ENCODE results near the gene PAIP2.
"Not testable (repeated sequence)": the region's sequence is repeated elsewhere in the genome, so short reads cannot be mapped to it uniquely, and the experiment has no call there.

The PAIP2 gene

DNA sequence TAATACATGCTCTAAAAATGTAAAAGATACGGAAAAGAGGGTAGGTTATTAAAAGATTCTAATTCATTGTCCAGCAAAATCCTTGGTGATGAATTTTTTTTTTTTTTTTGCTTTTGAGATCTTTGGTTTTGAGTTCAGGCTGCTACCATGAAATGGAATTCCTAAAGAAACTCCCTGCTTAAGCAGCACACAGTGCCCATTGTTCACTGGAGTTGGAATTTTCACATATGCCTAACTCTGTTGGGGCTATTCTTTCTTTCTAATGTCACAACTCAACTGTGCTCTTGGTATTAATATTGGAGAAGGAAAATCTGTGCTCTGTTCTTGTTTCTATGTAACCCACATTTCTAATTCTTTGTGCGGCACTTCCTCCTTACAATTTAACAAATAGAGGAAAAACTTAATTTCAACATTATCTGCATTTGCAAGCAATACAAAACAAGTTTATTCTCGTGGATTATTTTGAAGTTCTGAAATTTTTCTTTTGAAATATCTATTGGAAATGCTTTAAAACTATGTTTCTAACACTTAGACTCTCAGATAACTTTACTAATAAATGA lies 26.5 kb upstream of the PAIP2 start:
- DNase-seq (ENCODE audit: low read depth) = no peak

DNA sequence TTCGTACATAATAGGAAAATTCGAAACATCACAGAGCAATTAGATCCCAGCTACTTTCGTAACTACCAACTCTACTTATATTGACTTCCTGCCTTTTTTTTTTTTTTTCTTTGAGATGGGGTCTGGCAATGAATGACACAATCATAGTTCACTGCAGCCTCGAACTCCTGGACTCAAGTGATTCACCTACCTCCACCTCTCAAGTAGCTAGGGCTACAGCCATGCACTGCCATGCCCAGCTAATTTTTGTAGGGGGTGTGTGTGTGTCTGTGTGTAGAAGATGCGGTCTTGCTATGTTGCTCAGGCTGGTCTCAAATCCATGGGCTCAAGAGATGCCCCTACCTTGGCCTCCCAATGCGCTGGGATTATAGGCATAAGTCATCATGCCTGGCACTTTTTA lies 5.8 kb upstream of the PAIP2 start:
- no peak for DNase-seq (ENCODE audit: low read depth)

GRCh38 chr5:139340051-139340450 lies 1.6 kb upstream of the PAIP2 start:
- DNase-seq (ENCODE audit: low read depth) = no peak

GRCh38 chr5:139341187-139341688 lies 416 bp upstream of the PAIP2 start:
- DNase-seq (ENCODE audit: low read depth) = no peak

DNA sequence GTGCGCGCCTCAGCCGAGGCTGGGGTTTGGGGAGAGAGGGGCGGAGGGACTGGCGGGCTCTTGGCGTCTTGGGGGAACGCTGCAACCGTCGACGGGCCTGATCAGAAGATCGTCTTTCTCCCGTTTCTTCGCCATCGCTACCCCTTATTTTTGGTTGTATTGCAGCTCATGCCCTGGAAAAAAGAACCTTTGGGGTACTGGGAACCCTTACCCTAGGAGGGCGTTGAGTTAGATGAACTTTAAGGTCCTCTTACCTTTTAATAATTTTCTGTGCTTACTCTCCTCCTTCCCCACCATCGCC lies 719 bp downstream of the PAIP2 start:
- peak; percentile 68 for DNase-seq (ENCODE audit: low read depth)

GRCh38 chr5:139343476-139343875 lies 1.8 kb downstream of the PAIP2 start:
- no peak for DNase-seq (ENCODE audit: low read depth)

DNA sequence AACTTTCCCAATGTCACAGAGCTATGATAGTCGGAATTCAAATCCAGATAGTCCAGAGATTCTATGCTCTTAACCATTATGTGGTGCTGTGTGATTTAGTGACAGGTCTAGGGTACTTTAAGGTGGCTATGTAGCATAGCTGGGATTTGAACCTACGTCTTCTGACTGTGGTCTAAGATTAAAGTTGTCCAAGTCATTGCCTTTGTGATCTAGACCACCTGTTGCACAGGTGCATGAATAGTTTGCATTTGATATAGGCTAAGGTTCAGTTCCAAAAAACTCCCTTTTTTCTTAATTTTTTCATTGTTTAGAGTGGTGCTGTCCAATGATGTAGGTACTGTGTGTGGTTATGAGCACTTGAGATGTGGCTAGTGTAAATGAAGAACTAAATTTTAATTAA lies 2.5 kb downstream of the PAIP2 start:
- no peak for DNase-seq (ENCODE audit: low read depth)

- not testable (repeated sequence) for DNase-seq (ENCODE audit: low read depth)
Observed at GRCh38 chr5:139345442-139345841, 3.8 kb downstream of the PAIP2 start.

DNA sequence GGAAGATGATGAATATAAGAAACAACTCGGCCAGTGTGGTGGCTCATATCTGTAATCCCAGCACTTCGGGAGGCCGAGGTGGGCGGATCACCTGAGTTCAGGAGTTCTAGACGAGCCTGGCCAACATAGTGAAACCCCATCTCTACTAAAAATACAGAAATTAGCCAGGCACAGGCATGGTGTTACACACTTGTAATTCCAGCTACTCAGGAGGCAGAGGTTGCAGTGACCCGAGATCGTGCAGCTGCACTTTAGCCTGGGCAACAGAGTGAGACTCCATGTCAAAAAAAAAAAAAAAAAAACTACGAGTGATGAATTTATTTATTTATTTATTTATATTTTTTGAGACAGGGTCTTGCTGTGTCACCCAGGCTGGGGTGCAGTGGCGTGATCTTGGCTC lies 6.2 kb downstream of the PAIP2 start:
- not testable (repeated sequence) for DNase-seq (ENCODE audit: low read depth)

DNA sequence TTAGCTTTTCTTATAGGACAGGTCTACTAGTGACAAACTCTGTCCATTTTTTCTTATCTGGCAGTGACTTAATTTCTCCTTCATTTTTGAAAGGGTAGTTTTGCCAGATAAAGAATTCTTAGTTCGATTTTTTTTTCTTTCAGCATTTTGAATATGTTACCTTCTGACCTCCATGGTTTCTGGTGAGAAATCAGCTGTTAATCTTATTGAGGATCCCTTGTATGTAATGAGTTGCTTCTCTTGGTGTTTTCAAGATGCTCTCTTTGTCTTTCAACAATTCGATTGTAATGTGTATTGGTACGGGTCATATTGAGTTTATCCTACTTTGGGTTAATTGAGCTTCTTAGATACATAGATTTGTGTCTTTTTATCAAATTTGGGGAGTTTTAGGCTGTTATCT lies 12.5 kb downstream of the PAIP2 start:
- DNase-seq (ENCODE audit: low read depth) = no peak

DNA sequence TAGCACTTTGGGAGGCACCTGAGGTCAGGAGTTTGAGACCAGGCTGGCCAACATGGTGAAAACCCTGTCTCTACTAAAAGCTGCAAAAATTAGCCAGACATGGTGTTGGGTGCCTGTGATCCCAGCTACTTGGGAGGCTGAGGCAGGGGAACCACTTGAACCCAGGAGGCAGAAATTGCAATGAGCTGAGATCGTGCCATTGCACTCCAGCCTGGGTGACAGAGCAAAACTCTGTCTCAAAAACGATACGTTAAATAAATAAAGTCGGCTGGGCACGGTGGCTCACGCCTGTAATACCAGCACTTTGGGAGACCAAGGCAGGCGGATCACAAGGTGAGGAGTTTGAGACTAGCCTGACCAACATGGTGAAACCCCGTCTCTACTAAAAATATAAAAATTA lies 14.2 kb downstream of the PAIP2 start:
- DNase-seq (ENCODE audit: low read depth) = not testable (repeated sequence)

- DNase-seq (ENCODE audit: low read depth) = no peak
Observed at GRCh38 chr5:139358064-139358463, 16.4 kb downstream of the PAIP2 start.

GRCh38 chr5:139360384-139360783 lies 18.7 kb downstream of the PAIP2 start:
- DNase-seq (ENCODE audit: low read depth) = no peak

GRCh38 chr5:139361835-139362429 lies 20.3 kb downstream of the PAIP2 start:
- no peak for DNase-seq (ENCODE audit: low read depth)

- no peak for DNase-seq (ENCODE audit: low read depth)
Observed at GRCh38 chr5:139363937-139364336, 22.3 kb downstream of the PAIP2 start.

DNA sequence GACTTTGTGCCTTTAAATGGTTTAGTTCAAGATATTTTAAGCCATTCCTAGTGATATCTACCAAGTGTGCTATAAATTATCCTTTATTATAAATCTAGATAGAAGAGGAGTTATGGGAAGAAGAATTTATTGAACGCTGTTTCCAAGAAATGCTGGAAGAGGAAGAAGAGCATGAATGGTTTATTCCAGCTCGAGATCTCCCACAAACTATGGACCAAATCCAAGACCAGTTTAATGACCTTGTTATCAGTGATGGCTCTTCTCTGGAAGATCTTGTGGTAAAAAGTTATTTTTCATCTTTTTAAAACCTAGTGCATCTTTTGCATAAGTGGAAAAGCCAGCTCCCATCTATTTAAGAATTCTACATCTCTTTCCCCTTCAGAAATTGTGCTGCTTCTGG lies 22.8 kb downstream of the PAIP2 start:
- DNase-seq (ENCODE audit: low read depth) = no peak

DNA sequence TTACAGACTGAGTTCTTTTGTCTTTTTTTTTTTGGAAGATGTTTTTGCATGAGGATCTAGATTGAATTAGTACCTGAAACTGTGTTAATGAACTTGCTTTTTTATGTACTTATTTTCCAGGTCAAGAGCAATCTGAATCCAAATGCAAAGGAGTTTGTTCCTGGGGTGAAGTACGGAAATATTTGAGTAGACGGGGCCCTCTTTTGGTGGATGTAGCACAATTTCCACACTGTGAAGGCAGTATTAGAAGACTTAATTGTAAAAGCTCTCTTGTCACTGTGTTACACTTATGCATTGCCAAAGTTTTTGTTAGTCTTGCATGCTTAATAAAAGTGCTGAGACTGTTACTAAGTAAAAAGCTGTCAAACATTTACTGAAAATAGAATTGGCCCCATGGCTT lies 27.0 kb downstream of the PAIP2 start:
- DNase-seq (ENCODE audit: low read depth) = no peak

GRCh38 chr5:139369181-139369580 lies 27.5 kb downstream of the PAIP2 start:
- DNase-seq (ENCODE audit: low read depth) = no peak

GRCh38 chr5:139371482-139372435 lies 30.1 kb downstream of the PAIP2 start:
- no peak for DNase-seq (ENCODE audit: low read depth)

GRCh38 chr5:139374909-139375308 lies 33.3 kb downstream of the PAIP2 start:
- no peak for DNase-seq (ENCODE audit: low read depth)

DNA sequence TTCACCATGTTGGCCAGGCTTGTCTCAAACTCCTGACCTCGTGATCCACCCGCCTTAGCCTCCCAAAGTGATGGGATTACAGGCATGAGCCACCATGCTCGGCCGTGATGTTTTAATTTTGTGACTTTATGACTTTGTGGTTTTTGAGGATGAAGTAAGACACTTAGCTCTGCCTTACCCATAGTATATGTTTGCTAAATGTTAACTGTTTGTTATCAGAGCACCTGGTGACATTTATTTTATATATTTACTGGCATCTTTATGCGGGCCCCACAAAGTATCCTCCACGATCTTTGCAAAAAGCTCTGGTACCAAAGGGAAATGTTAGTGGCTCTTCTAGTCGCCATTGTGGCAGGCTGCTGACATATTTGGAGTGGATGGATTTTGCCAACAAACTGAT lies 34.7 kb downstream of the PAIP2 start:
- no peak for DNase-seq (ENCODE audit: low read depth)

GRCh38 chr5:139377226-139377625 lies 35.6 kb downstream of the PAIP2 start:
- DNase-seq (ENCODE audit: low read depth) = no peak

GRCh38 chr5:139378101-139378825 lies 36.6 kb downstream of the PAIP2 start:
- DNase-seq (ENCODE audit: low read depth) = no peak

All from stimulated activated CD8-positive, alpha-beta memory T cell treated with anti-CD3 and anti-CD28 coated beads, Interleukin-12 subunit alpha, Interleukin-12 subunit beta, amount 100 ng/mL, for 1 hour (primary cell).